SJCRH30 (cell line): ENCODE data around the gene SLC25A20. TPM values are rescaled to one million over a fixed set of nuclear protein-coding genes. Genes with fewer than 3 reads are reported as not detected.
A peak's percentile ranks its signal among the peaks of the same experiment; 100 is the strongest.

ENCODE experiments used
- DNase-seq, 2 experiments: peaks; one replicate each; pipeline ENCODE4 v3.0.0-alpha.2; 2015 to 2020
- H3K27ac ChIP-seq: fragments of 250-450 bp; sonication (Bioruptor Pico); 2 replicates; pipeline ENCODE4 v1.5.1; 2020; ENCODE audit warnings: mild to moderate bottlenecking, moderate library complexity
- H3K27me3 ChIP-seq: fragments of 250-450 bp; sonication (Bioruptor Pico); 2 replicates; pipeline ENCODE4 v1.5.1; 2020; ENCODE audit warnings: mild to moderate bottlenecking, moderate library complexity
- H3K36me3 ChIP-seq: fragments of 250-450 bp; sonication (Bioruptor Pico); 2 replicates; pipeline ENCODE4 v1.5.1; 2020; ENCODE audit warnings: mild to moderate bottlenecking, moderate library complexity
- H3K4me1 ChIP-seq: fragments of 250-450 bp; sonication (Bioruptor Pico); 2 replicates; pipeline ENCODE4 v1.5.1; 2020; ENCODE audit warnings: mild to moderate bottlenecking, moderate library complexity
- H3K4me3 ChIP-seq: fragments of 250-450 bp; sonication (Bioruptor Pico); 2 replicates; pipeline ENCODE4 v1.5.1; 2020; ENCODE audit warnings: mild to moderate bottlenecking, moderate library complexity
- H3K9me3 ChIP-seq: fragments of 250-450 bp; sonication (Bioruptor Pico); replicated peaks from 2 replicates; pipeline ENCODE4 v1.5.1; 2020; ENCODE audit warnings: mild to moderate bottlenecking, moderate library complexity
- total RNA-seq: library from RNA; depleted of rRNA; stranded (reverse); fragments of >200 nt; shearing (Covaris generic); gene quantifications from 2 replicates; pipeline ENCODE4 v1.2.3, GENCODE V29; 2014; rRNA removed

The SLC25A20 gene, protein sequence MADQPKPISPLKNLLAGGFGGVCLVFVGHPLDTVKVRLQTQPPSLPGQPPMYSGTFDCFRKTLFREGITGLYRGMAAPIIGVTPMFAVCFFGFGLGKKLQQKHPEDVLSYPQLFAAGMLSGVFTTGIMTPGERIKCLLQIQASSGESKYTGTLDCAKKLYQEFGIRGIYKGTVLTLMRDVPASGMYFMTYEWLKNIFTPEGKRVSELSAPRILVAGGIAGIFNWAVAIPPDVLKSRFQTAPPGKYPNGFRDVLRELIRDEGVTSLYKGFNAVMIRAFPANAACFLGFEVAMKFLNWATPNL
- 6.8 and 7.0 TPM in 2 replicates for total RNA-seq

DNA sequence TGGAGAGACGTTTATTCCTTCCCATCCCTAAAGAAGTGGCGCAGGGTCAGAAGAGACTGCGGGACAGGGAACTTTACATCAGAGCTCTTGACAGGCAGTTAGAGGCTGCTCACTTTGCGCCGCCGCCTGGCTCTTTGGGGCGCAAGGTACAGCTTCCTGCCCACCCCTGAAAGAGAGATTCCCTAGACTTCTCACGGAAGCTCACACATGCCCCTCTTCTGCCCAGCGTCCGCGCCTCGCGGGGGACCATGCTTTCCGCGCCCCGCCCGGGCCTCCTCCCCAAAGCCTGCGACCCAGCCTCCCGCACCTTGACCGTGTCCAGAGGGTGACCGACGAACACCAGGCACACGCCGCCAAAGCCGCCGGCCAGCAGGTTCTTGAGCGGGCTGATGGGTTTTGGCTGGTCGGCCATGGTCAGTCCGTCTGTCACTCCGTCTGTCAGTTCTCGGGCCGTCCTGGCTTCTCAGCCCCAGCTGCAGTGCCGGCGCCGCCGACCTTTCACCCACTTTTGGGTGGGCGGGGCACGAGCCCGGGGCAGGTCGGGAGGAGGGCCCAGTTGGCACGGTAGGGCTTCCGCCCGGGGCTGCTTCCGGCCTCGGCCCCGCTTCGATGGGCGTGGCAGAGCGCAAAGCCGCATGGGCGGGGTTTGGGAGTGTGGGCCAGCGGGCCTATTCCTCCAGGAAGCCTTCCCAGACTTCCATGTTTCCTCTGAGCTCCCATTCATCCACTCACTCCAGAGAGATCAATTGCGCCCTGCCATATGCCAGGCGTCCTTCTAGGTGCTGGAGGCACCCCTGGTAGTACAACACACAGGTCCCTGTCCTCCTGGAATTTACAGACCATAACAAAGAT is at the start of gene SLC25A20:
TSS of gene SLC25A20 (minus strand) at position 500 of the 852 bp plus-strand sequence. CDS start at position 412, 88 bp downstream.
- Histone ChIP-seq H3K9me3 (no peaks in the 10 kb centered on the region), H3K27me3 (no peaks in the 10 kb centered on the region), H3K4me1 (peaks cover 4% of the 10 kb centered on the region; the same call in 1 of the 2 replicates), H3K36me3 (no peaks in the 10 kb centered on the region), H3K4me3 (peak within 1 kb of the TSS; percentile 68), H3K27ac (no peak within 1 kb of the TSS)
- peak; percentile 86 to 87 for DNase-seq

DNA sequence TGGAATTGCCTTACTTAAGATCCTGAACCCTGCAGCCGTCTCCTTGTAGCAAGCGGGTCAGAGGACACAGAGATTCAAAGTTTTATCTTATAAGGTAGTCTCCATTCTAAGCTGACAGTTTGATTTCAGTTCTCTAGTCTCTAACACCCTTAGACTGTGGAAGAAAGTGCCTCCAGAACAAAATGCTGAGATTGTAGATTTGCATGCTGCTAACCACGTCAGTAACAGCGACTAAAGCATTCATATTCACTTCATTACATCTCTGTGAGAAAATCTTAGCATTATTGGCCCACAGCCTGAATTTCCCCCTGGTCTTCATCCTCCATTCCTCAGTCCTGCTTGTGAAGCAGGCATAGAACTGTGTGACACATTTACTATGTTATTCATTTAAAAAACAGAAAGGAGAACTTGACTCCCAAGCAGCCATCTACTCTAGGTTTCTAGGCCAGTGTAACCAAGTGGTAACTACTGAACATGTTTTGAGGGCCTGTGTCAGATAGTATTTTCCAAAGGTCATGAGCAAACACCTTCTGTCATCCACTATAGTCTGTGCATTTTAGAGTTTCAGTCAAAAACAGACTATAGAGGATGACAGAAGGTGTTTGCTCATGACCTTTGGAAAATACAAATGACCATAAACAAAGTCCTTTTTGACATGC is 47.3 kb upstream of the SLC25A20 start:
- Histone ChIP-seq H3K4me1 (no peaks in the 10 kb centered on the region), H3K27me3 (no peaks in the 10 kb centered on the region), H3K4me3 (no peak overlapping the region), H3K9me3 (no peaks in the 10 kb centered on the region), H3K36me3 (peaks cover 6% of the 10 kb centered on the region; the same call in 1 of the 2 replicates), H3K27ac (no peak overlapping the region)
- DNase-seq, result no peak

DNA sequence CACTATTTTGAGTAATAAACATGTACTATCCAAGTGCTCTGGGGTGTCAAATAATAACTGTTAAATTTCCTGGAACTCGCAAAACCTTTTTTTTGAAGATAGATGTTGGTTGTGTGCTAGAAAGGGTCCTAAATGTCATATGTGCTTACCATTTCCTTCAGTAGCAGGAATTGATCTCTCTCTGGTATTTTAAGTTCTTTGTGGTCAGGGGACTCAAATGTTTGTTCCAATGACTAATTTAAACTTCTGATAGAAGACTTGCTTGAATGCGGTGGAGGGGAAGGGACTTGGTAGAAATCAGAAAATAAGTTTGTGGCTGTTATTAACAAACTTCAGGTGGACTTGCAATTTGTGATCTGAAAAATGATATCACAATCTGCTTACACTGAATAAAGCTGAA is 46.8 kb upstream of the SLC25A20 start:
- no peak for DNase-seq
- Histone ChIP-seq H3K27me3 (no peaks in the 10 kb centered on the region), H3K36me3 (peaks cover 6% of the 10 kb centered on the region; the same call in 1 of the 2 replicates), H3K9me3 (no peaks in the 10 kb centered on the region), H3K4me1 (no peaks in the 10 kb centered on the region), H3K27ac (no peak overlapping the region), H3K4me3 (no peak overlapping the region)

DNA sequence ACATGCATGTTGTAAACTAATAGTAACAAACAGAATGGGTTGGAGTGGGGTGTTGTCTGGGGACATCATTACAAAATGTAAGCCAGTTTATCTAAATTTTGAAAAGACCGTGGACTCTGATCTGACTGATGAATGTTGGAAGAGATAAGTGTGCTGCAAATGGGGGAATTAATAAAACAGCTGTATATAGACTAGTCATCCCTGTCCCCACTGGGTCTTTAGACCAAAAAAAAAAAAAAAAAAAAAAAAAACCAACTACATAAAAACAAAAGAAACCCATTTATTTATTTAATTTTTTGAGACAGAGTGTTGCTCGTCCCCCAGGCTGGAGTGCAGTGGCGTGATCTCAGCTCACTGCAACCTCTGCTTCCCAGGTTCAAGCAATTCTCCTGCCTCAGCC is 40.0 kb upstream of the SLC25A20 start:
- no peaks in the 10 kb centered on the region for H3K27me3 ChIP-seq
- H3K4me1 ChIP-seq, result no peaks in the 10 kb centered on the region
- no peak for DNase-seq
- H3K9me3 ChIP-seq, result no peaks in the 10 kb centered on the region
- peaks cover 24% of the 10 kb centered on the region for H3K36me3 ChIP-seq
- H3K4me3 ChIP-seq, result no peak overlapping the region
- H3K27ac ChIP-seq, result no peak overlapping the region

DNA sequence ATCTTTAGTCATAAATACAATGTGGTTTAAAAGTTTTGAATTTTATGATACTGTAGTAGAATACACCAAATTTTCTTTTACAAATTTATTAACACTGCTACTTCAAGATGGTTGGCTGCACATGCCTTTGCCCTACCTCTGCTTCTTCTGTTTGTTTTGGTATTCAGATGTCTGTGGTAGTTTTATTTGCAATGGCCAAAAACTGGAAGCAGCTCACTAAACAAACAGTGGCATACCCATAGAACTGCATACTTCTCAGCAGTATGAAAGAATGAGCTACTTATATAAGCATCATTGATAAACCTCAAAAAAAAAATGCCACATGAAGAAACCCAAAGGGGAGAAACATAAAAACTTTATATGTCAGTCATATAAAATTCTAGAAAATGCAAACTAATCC is 39.5 kb upstream of the SLC25A20 start:
- Histone ChIP-seq H3K9me3 (no peaks in the 10 kb centered on the region), H3K4me3 (no peak overlapping the region), H3K27ac (no peak overlapping the region), H3K27me3 (no peaks in the 10 kb centered on the region), H3K4me1 (no peaks in the 10 kb centered on the region), H3K36me3 (peaks cover 25% of the 10 kb centered on the region)
- DNase-seq, result no peak

DNA sequence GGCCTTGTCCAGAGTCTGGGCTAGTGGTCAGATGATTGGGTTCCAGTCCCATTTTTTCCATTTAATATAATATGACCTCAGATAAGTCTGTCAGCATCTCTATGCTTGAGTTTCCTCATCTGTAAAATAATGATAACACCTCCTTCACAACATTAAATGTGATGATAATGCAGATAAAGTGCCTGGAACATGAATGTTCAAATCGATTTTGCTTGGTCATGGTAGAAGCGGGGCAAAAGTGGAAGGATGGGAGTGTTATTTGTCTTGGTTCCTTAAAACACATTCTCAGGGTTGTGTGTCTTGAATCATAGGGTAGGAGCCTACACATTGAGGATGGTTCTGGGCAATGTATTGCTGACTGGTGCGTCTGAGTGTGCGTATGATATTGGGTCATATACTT is 36.8 kb upstream of the SLC25A20 start:
- no peak overlapping the region for H3K4me3 ChIP-seq
- no peak for DNase-seq
- H3K27me3 ChIP-seq, result no peaks in the 10 kb centered on the region
- no peak overlapping the region for H3K27ac ChIP-seq
- peaks cover 36% of the 10 kb centered on the region for H3K36me3 ChIP-seq
- H3K9me3 ChIP-seq, result no peaks in the 10 kb centered on the region
- no peaks in the 10 kb centered on the region for H3K4me1 ChIP-seq

DNA sequence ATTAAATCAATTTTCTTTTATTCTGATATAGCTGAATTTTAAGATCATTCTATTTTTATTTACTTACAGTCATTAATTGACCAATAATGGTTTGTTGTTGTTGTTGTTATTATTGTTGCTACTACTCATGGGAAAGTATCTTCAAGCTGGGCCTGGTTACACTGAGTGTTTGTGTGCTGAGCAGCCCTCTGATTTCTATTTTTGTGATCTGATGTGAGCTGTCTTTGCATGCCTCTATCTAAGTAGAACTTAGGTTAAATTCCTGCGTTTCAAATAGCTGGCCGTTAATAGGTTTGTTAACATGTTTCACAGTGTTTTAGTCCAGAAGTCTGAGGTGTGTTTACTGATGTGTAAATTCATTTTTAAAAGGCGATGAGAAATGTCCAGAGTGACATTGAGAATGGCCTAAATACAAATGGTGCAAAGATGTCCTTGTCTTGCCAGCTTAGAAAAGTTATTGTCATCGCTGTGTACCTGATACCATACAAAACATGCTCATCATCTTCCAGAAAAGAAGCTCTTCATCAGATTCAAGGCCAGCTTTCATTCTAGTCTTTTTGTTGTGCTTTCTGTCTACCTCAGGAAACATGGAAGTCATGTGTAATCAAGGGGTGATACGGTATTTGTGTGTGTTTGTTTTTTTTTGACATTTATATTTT is 35.8 kb upstream of the SLC25A20 start:
- Histone ChIP-seq H3K36me3 (peaks cover 42% of the 10 kb centered on the region), H3K27ac (no peak overlapping the region)

DNA sequence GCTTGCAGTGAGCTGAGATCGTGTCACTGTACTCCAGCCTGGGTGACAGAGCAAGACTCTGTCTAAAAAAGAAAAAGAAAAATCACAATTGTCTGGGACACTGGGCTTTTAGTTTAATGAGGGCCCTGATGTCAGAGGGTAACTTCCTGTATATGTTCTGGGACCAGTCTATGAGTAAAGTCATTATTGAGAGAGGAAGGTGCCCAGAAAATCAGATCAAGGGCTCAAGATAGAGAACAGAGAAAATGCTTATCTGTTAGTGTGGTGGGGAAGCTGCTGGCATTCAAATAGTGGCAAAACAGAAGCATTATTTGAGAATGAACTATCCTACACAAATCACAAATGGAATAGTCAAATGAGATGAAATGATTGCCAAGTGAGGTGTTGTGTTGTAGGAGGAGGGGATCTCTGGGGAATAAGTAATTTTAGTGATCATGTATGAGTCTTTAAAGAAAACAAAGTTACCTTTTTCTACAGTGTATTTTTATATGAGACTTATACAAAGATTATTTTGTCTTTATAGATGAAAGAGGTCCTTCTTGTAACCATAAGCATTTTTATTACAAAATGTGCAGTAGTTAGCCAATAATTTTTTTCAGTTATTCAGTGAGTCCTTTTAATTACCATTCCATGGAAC is 33.4 kb upstream of the SLC25A20 start:
- peaks cover 52% of the 10 kb centered on the region for H3K36me3 ChIP-seq

More for the DNA sequence above, 35.8 kb upstream of the SLC25A20 start:
- Histone ChIP-seq H3K4me1 (no peaks in the 10 kb centered on the region; the same call in 1 of the 2 replicates), H3K27me3 (no peaks in the 10 kb centered on the region), H3K4me3 (no peak overlapping the region), H3K9me3 (no peaks in the 10 kb centered on the region)
- DNase-seq, result no peak

DNA sequence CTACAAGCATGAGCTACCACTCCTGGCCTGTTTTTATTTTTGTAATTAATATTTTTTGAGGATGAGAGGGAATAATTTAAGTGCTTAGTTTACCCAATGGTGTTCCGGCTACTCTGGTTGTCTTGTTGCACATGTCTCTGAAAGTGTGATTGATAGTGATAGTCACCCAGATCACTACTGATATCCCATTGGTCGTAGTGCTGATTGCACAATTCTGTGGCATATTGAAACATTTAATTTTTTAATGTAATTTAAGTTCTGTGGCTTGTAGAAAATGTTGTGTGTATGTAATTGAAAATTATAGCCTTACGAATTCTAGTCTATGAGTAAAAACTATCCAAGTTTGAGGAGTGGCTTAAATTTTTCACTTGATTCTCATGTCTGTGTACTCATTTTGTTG is 31.9 kb upstream of the SLC25A20 start:
- no peaks in the 10 kb centered on the region for H3K9me3 ChIP-seq
- DNase-seq, result no peak
- no peak overlapping the region for H3K4me3 ChIP-seq
- no peak overlapping the region for H3K27ac ChIP-seq
- H3K36me3 ChIP-seq, result peaks cover 55% of the 10 kb centered on the region
- no peaks in the 10 kb centered on the region for H3K27me3 ChIP-seq
- peaks cover 6% of the 10 kb centered on the region; the same call in 1 of the 2 replicates for H3K4me1 ChIP-seq

More for the DNA sequence above, 33.4 kb upstream of the SLC25A20 start:
- Histone ChIP-seq H3K4me3 (no peak overlapping the region), H3K4me1 (peaks cover 6% of the 10 kb centered on the region; the same call in 1 of the 2 replicates), H3K27ac (no peak overlapping the region), H3K9me3 (no peaks in the 10 kb centered on the region), H3K27me3 (no peaks in the 10 kb centered on the region)
- no peak for DNase-seq

DNA sequence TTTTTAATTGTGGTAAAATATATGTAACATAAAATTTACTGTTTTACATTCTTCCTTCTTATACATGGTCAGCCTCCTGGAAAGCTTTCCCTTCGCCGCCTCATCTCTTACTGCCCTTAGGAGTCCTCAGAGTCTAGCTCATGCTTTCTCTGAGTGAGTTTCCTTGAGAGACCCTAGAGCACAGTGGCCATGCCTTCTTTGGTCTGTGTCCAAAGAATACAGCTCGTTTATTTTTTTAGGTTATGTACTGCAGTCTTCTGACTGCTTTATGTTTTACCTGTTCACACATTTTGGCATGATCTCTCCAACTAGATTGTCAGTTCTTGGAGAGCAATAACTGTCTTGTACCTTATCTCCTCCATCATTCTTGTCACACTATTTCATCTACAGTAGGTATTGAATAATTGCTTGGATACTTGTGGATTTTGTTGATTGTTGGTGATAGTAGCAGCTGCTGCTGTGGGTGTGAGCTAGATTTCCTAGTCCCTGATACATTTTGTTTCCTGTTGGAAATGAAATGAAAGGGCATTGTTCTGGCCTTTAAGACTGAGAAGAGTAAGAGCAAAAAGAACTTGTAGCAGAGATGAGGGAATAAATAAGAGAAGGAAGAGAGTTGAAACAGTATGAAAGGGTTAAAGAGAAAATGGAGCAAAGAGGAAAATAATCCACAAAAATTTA is 30.8 kb upstream of the SLC25A20 start:
- peaks cover 60% of the 10 kb centered on the region for H3K36me3 ChIP-seq
- no peak overlapping the region for H3K27ac ChIP-seq
- no peak overlapping the region for H3K4me3 ChIP-seq
- H3K9me3 ChIP-seq, result no peaks in the 10 kb centered on the region
- no peaks in the 10 kb centered on the region for H3K27me3 ChIP-seq
- peaks cover 6% of the 10 kb centered on the region; the same call in 1 of the 2 replicates for H3K4me1 ChIP-seq
- DNase-seq, result peak in 1 of 2 experiments; percentile 10

DNA sequence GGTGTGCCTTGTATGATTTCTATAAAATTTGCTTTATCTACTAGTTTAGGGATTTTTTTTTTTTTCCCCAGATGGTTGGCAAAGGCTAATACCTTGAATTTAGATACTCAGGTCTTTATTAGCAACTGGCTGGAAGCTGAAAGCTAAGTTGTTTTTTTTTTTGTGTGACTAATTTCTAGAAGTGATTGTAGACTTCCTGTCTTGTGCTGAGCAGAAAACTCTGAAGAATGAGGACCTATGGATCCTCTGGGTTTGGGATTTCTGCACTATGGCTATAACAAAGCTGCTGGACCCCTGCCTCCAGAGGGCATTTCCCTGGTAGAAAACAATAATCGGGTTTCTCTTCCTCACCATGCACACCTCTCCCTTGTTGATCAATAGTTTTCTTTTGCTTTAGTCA is 30.0 kb upstream of the SLC25A20 start:
- Histone ChIP-seq H3K9me3 (no peaks in the 10 kb centered on the region), H3K4me1 (peaks cover 6% of the 10 kb centered on the region; the same call in 1 of the 2 replicates), H3K36me3 (peaks cover 59% of the 10 kb centered on the region), H3K27me3 (no peaks in the 10 kb centered on the region), H3K4me3 (no peak overlapping the region), H3K27ac (0 out of 2 replicates have a peak overlapping the region, but pooled peaks have one; percentile 11)
- DNase-seq, result no peak

DNA sequence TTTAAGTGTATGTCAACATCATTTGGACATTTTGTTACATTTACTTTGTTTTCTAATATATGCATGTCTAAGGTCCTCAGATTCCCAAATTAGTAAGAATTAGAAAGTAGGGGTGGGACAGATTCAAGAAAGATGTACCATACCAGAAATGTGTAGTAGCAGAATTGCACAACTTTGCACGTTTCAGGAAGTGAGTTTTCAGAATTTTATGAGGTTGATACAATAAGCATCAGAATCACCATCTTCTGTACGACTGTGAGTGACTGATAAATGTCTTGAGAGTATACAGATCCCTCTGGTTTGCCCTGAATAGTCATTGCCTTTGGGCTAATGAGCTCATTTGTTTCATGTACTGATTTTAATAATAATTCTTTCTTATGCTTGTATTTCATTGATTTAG is 29.2 kb upstream of the SLC25A20 start:
- no peak overlapping the region for H3K27ac ChIP-seq
- H3K9me3 ChIP-seq, result no peaks in the 10 kb centered on the region
- no peaks in the 10 kb centered on the region for H3K27me3 ChIP-seq
- peaks cover 6% of the 10 kb centered on the region; the same call in 1 of the 2 replicates for H3K4me1 ChIP-seq
- no peak overlapping the region for H3K4me3 ChIP-seq
- H3K36me3 ChIP-seq, result peaks cover 61% of the 10 kb centered on the region
- no peak for DNase-seq
